Loucy (cell line): Measurements from ENCODE around the gene CNIH1.

Experiments
- H2AFZ ChIP-seq: fragments of 200-600 bp; sonication (generic); 2 replicates; pipeline ENCODE4 v1.6.0; 2016; ENCODE audit warnings: antibody characterized with exemption, mild to moderate bottlenecking, low read length, moderate library complexity
- H3F3A ChIP-seq: fragments of 200-600 bp; 2 replicates; pipeline ENCODE4 v1.6.0; 2016; ENCODE audit warnings: antibody characterized with exemption, low read depth, mild to moderate bottlenecking
- H3K27me3 ChIP-seq: fragments of 200-600 bp; sonication (generic); 2 replicates; pipeline ENCODE4 v1.6.1; 2014; ENCODE audit warnings: low read length, mild to moderate bottlenecking; ENCODE audit not compliant: insufficient read depth, poor library complexity, severe bottlenecking
- H3K36me3 ChIP-seq: fragments of 200-600 bp; sonication (generic); 2 replicates; pipeline ENCODE4 v1.6.1; 2016; ENCODE audit warnings: low read length; ENCODE audit not compliant: insufficient read depth
- H3K4me1 ChIP-seq: fragments of 200-600 bp; sonication (generic); 2 replicates; pipeline ENCODE4 v1.5.1; 2014; ENCODE audit warnings: low read length, mild to moderate bottlenecking; ENCODE audit not compliant: insufficient read depth, poor library complexity, severe bottlenecking
- H3K4me2 ChIP-seq: fragments of 200-600 bp; sonication (generic); 2 replicates; pipeline ENCODE4 v1.6.0; 2014; ENCODE audit warnings: antibody characterized with exemption, low read length, low read depth, mild to moderate bottlenecking; ENCODE audit not compliant: poor library complexity, severe bottlenecking
- H3K4me3 ChIP-seq: fragments of 200-600 bp; sonication (generic); 2 replicates; pipeline ENCODE4 v1.5.1; 2014; ENCODE audit warnings: low read length, mild to moderate bottlenecking, mixed read lengths; ENCODE audit not compliant: poor library complexity, severe bottlenecking
- H3K79me2 ChIP-seq: fragments of 200-600 bp; sonication (generic); 2 replicates; pipeline ENCODE4 v1.6.1; 2014; ENCODE audit warnings: low read length; ENCODE audit not compliant: insufficient read depth
- H3K9ac ChIP-seq: fragments of 200-600 bp; sonication (generic); 2 replicates; pipeline ENCODE4 v1.6.0; 2014; ENCODE audit warnings: mild to moderate bottlenecking, low read depth, low read length, moderate library complexity; ENCODE audit not compliant: poor library complexity, severe bottlenecking
- H3K9me2 ChIP-seq: fragments of 200-600 bp; sonication (generic); replicated peaks from 2 replicates; pipeline ENCODE4 v1.6.1; 2016; ENCODE audit warnings: low read depth, low read length, mixed read lengths
- H3K9me3 ChIP-seq: fragments of 200-600 bp; sonication (generic); 2 replicates; pipeline ENCODE4 v1.6.1; 2014; ENCODE audit warnings: mild to moderate bottlenecking, antibody characterized with exemption, low read length, low read depth; ENCODE audit not compliant: insufficient read depth
- H4K20me1 ChIP-seq: fragments of 200-600 bp; sonication (generic); 2 replicates; pipeline ENCODE4 v1.6.0; 2014; ENCODE audit warnings: antibody characterized with exemption, low read length, mild to moderate bottlenecking; ENCODE audit not compliant: insufficient read depth, poor library complexity, severe bottlenecking
- CTCF ChIP-seq: fragments of 200-600 bp; sonication (generic); conservative IDR thresholded peaks from 2 replicates; pipeline ENCODE4 v1.5.1; 2014; ENCODE audit warnings: mild to moderate bottlenecking, antibody characterized with exemption, low read length
- EZH2phosphoT487 ChIP-seq: fragments of 200-600 bp; IDR thresholded peaks from 2 replicates; pipeline ENCODE4 v1.6.1; 2018; ENCODE audit warnings: antibody characterized with exemption, mild to moderate bottlenecking, moderate library complexity, borderline replicate concordance

Gene CNIH1

GRCh38 chr14:54470701-54471100, 29.5 kb upstream of the CNIH1 start:
- Histone ChIP-seq H3K9me2 (no peaks in the 10 kb centered on the region), H3K36me3 (peaks cover 10% of the 10 kb centered on the region; the same call in 1 of the 2 replicates), H3K9me3 (peaks cover 3% of the 10 kb centered on the region; the same call in 1 of the 2 replicates), H4K20me1 (no peaks in the 10 kb centered on the region), H3K27me3 (no peaks in the 10 kb centered on the region), H3K4me1 (no peaks in the 10 kb centered on the region), H3F3A (no peaks in the 10 kb centered on the region), H3K4me2 (no peak overlapping the region), H3K79me2 (no peaks in the 10 kb centered on the region), H2AFZ (no peak overlapping the region), H3K4me3 (no peak overlapping the region), H3K9ac (no peak overlapping the region)
- no peak for TF ChIP-seq EZH2phosphoT487

GRCh38 chr14:54467280-54467679, 26.1 kb upstream of the CNIH1 start:
- no peak overlapping the region for H3K9ac ChIP-seq
- no peaks in the 10 kb centered on the region for H3F3A ChIP-seq
- H3K9me2 ChIP-seq, result no peaks in the 10 kb centered on the region
- no peak overlapping the region for H3K4me2 ChIP-seq
- no peak overlapping the region for H2AFZ ChIP-seq
- no peaks in the 10 kb centered on the region; the same call in 1 of the 2 replicates for H3K36me3 ChIP-seq
- H3K79me2 ChIP-seq, result no peaks in the 10 kb centered on the region
- no peak for TF ChIP-seq EZH2phosphoT487
- no peak for TF ChIP-seq CTCF
- H3K9me3 ChIP-seq, result peaks cover 3% of the 10 kb centered on the region; the same call in 1 of the 2 replicates
- no peaks in the 10 kb centered on the region for H3K27me3 ChIP-seq
- no peaks in the 10 kb centered on the region for H3K4me1 ChIP-seq
- H4K20me1 ChIP-seq, result no peaks in the 10 kb centered on the region
- no peak overlapping the region for H3K4me3 ChIP-seq

DNA sequence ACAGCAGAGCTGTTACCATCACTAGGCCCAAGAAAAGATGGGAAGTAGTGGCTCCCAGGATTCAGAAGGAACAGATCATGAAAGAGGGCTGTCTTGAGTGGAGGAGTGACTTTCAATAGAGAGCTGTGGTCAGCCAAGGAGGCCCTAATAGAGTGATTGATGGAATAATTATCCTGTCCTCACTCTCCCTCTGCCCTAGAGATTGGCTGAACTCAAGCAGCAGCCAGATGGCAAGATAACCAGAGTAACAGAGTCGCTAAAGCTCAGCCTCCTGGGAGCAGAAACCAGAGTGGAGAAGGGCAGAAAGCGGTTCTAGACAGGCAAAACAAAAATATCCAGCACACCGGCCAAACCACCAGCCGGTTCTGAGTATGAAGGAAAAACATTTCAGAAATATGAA, 24.5 kb upstream of the CNIH1 start:
- Histone ChIP-seq H3K9me2 (no peaks in the 10 kb centered on the region), H3F3A (no peaks in the 10 kb centered on the region), H3K9ac (no peak overlapping the region), H3K9me3 (peaks cover 3% of the 10 kb centered on the region; the same call in 1 of the 2 replicates), H3K79me2 (no peaks in the 10 kb centered on the region), H3K4me3 (no peak overlapping the region), H2AFZ (no peak overlapping the region), H3K36me3 (no peaks in the 10 kb centered on the region), H4K20me1 (no peaks in the 10 kb centered on the region), H3K4me2 (no peak overlapping the region), H3K4me1 (no peaks in the 10 kb centered on the region), H3K27me3 (no peaks in the 10 kb centered on the region)
- TF ChIP-seq CTCF (no peak), EZH2phosphoT487 (no peak)

- Histone ChIP-seq H3K9ac (no peak overlapping the region), H2AFZ (no peak overlapping the region), H3K79me2 (no peaks in the 10 kb centered on the region), H3K27me3 (no peaks in the 10 kb centered on the region), H3K4me2 (no peak overlapping the region), H4K20me1 (no peaks in the 10 kb centered on the region), H3K36me3 (no peaks in the 10 kb centered on the region), H3K4me3 (no peak overlapping the region), H3K4me1 (no peaks in the 10 kb centered on the region), H3K9me2 (no peaks in the 10 kb centered on the region), H3K9me3 (peaks cover 8% of the 10 kb centered on the region; the same call in 1 of the 2 replicates), H3F3A (no peaks in the 10 kb centered on the region)
- TF ChIP-seq EZH2phosphoT487 (no peak), CTCF (no peak)
Observed at GRCh38 chr14:54462048-54462447, 20.9 kb upstream of the CNIH1 start.
